Measurements from ENCODE around the gene ESRRB.

DNA sequence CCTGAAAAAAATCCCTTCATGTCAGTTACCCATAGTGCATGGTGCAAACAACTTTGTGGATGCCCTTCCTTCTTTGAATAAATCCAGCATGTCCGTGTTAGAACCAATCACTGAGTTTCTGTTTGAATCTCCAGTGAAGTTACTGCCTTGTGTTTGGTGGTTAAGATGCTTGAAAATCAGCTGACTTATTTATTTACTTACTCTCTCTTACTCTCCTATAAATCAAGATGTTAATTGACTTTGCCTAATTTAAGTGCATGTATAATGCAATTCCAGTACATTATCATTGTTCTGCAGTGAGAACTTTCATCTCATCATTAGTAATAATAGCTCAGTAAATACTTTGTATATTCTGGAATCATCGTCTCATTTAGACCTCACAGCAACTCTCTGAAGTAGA, 114.2 kb downstream of the ESRRB start:
- TF ChIP-seq, protein P1, sequence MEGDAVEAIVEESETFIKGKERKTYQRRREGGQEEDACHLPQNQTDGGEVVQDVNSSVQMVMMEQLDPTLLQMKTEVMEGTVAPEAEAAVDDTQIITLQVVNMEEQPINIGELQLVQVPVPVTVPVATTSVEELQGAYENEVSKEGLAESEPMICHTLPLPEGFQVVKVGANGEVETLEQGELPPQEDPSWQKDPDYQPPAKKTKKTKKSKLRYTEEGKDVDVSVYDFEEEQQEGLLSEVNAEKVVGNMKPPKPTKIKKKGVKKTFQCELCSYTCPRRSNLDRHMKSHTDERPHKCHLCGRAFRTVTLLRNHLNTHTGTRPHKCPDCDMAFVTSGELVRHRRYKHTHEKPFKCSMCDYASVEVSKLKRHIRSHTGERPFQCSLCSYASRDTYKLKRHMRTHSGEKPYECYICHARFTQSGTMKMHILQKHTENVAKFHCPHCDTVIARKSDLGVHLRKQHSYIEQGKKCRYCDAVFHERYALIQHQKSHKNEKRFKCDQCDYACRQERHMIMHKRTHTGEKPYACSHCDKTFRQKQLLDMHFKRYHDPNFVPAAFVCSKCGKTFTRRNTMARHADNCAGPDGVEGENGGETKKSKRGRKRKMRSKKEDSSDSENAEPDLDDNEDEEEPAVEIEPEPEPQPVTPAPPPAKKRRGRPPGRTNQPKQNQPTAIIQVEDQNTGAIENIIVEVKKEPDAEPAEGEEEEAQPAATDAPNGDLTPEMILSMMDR (IDR thresholded peaks at IDR 0.05; ENCODE audit: low read depth, low read length), result no peak
- TF ChIP-seq MYC (IDR thresholded peaks at IDR 0.05; ENCODE audit: low read depth, low read length), result no peak
- TF ChIP-seq, protein P2, sequence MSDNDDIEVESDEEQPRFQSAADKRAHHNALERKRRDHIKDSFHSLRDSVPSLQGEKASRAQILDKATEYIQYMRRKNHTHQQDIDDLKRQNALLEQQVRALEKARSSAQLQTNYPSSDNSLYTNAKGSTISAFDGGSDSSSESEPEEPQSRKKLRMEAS (IDR thresholded peaks at IDR 0.05; ENCODE audit: low read depth, low read length), result no peak
- no peak for TF ChIP-seq POLR2A (IDR thresholded peaks at IDR 0.05; ENCODE audit: extremely low read depth, insufficient read length)
